ENCODE results near the gene ATF5.

GRCh38 chr19:49881672-49882394, 47.2 kb upstream of the ATF5 start:
- peak; percentile 36; the same call in 1 of the 2 replicates for TF ChIP-seq POLR2A (IDR thresholded peaks at IDR 0.05; ENCODE audit: low read depth, low read length)
- no peak for TF ChIP-seq SIN3A (IDR thresholded peaks at IDR 0.05; ENCODE audit: low read depth, low read length)
